HG03025 (cell line): ENCODE data around the gene ASB10.

Experiments used
- ATAC-seq: cut with Tn5 transposase; IDR thresholded peaks from one replicate; pipeline ENCODE4 v1.9.1; 2021; ENCODE audit warnings: mild to moderate bottlenecking, moderate library complexity; ENCODE audit not compliant: unreplicated experiment, low FRiP score

ASB10 gene

DNA sequence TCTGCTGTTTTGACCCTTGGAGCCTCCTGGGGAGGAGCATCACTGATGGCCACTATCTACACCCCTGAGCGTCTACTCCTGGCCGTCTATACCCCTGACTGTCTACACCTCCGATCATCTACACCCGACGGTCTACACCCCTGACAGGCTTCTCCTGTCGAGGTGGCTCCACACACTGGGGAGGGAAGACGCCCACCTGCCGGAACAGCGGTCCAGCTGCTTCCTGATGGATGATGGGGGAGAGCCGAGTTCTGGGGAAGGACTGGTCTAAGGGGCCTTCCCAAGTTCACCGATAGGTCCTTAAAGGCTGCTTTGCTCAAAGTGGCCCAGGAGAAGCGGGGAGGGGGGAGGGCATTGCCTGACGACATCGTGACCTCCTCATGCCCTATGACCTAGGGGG, 58.9 kb downstream of the ASB10 start:
- no peak for ATAC-seq

- ATAC-seq = no peak
These were observed 60.4 kb downstream of the ASB10 start for GRCh38 chr7:151126491-151127137.

DNA sequence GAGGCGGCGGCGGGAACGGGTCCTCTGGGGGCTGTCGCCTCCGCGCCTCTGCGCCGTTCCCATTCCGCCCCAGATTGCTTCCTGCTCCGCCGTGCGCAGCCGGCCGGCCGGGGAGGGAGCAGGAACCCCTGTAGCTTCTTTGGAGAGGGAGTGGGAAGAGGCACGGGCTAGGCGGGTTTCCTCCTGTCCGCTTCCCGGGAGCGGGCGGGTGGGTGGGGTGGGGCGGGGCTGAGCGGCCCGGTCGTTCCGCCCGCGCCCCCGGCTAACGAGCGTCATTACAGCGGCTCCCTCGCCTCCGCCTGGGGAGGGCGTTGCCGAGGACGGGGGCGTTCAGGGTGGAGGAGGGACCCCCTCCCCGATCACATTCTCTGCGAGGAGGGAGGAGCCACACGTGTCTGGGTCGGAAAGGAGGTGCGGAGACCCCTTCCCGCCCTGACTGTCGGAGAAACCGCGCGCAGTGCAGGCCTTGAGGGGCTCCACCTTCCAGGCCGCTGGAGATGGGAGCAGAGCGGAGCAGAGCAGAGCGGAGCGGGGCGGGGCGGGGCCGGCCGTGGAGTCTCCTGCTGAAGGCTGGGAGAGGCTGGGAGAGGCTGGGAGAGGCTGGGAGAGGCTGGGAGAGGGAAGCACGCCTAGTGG, 61.1 kb downstream of the ASB10 start:
- ATAC-seq = no peak
